Eye (tissue), 1 donor: ENCODE data around the gene CFAP57.

Source experiments
- DNase-seq: peaks from one replicate; pipeline ENCODE4 v3.0.0-alpha.2; 2015

Gene CFAP57

GRCh38 chr1:43256675-43257570 lies 84.8 kb downstream of the CFAP57 start:
- no peak for DNase-seq

GRCh38 chr1:43258370-43258769 lies 86.2 kb downstream of the CFAP57 start:
- no peak for DNase-seq

GRCh38 chr1:43265431-43265830 lies 93.3 kb downstream of the CFAP57 start:
- DNase-seq: no peak

DNA sequence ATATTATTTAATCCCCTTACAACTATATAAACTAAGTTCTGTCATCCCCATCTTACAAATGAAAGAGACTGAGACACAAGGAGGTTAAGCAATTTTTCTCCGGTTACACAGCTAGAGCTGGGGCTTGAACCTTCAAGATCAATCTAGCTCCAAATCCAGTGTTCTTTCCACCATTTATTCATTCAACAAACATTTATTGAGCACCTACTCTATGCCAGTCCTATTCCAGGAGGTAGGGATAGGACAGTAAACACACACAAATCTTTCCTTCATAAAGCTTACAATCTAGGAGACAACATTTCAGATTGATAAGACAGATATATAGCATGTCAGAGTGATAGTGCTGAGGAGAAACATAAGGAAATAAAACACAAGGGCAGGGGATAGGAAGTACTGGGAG lies 94.8 kb downstream of the CFAP57 start:
- DNase-seq: no peak

- DNase-seq: no peak
Measured at GRCh38 chr1:43267291-43267805, 95.2 kb downstream of the CFAP57 start.

DNA sequence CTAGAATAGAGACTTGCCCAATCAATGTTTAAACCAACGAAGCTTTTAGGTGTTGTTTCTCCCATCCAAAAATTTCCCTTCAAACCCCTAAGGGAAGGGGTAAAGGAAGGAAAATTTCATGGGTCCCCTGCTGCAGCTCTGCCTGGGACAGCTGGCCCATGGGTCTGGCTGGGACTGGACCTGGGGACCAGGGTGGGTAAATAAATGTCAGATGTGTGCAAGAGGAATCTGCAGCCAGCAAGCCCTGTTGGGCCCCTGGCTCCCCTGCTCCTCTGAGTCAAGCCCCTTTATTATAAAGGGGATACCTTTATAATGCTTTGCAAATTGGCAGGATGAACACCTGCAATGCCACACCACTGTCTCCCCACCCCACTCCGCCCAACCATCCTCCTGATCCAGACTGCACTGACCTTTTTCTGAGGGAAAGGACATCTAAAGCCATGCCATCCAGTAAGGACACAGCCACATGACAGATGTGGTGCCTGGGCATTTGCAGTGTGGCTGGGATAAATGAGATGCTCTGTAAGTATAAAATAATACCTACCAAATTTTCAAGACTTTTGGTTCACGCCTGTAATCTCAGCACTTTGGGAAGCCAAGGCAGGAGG lies 95.8 kb downstream of the CFAP57 start:
- no peak for DNase-seq

GRCh38 chr1:43269627-43270375 lies 97.7 kb downstream of the CFAP57 start, which contains the start of gene TMEM125:
Gene TMEM125 (plus strand): TSS chr1:43269983. CDS start chr1:43272723, 2,740 bp downstream.
- DNase-seq: no peak

- peak; percentile 52 for DNase-seq
Measured at GRCh38 chr1:43270421-43271095, 98.4 kb downstream of the CFAP57 start.

DNA sequence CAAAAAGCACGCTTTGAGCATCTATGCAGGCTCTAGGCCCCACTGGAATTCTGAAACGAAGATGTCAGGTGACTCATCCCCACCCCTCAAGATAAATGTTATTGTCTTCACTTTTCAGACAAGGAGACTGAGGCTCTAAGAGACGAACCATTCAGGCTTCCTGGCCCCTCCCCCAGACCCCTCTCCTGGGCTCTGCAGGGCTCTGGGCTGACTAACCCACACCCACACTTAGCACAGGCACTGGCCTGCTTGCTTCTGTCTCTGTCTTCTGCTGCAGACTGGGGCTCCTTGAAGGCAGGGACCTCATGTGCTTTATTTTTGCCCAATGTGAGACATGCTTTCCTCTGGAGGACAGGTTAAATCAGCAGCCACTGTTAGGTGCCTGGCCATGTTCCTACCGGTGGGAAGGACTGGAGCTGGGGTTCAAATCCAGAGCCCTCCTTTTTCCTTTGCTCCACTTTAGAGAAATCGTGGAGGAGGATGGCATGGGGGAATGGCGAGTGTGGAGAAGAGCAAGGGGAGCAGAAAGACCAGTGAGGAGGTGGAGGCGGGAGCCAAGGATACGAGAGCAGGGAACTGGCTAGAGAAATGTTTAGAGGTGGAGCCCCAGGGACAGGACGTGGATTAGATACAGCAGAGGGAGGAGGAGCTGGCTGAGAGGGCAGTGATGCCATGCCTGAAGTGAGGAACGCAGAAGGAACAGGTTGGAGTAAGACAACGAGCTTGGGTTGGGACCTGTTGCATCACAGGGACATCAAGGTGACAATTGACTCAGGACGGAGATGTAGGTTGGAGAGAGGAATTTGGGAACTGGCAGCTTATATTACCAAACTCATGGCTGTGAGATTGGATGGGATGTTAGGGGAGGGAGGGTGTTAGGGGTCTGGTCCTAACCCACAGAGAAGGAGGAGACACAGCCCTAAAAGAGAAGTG lies 99.3 kb downstream of the CFAP57 start:
- no peak for DNase-seq

DNA sequence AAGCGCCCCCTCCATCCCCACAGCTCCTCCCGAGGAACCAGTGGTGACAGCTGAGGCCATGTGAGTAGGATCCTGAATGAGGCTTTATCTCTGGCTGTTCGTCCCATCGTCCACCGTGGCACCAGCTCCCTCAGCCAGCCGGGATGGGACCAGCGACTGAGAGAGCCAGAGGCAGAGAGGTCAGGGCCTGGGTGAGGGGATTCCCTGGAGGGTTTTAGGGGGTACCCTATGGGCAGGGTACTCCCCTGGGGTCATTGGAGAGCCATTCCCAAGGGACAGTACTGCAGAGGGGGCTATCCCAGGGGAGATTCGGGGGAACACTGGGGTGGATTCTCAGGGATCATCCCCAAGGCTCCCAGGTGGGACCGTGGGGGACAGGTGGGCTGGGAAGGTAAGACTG lies 100.0 kb downstream of the CFAP57 start:
- DNase-seq: no peak

- DNase-seq: no peak
Measured at GRCh38 chr1:43272576-43273571, 100.7 kb downstream of the CFAP57 start.

DNA sequence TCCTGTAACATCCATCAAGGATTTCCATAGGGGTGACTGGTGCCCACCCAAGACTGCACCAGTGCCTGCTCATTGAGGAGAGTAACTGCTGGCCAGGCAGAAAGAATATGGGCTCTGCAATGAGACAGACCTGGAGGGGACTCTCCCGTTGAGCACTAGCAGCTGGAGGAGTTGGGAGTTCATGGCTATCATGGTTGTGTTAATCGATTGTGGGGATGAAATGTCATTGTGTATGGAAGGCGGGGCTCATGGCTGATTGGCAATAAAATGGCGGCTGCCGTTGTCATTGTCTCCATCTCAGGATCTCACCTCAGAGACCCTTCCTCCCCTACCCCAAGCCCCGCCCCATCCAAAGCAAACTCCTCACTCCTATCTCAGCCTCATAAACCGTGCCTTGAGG lies 101.6 kb downstream of the CFAP57 start:
- no peak for DNase-seq

GRCh38 chr1:43274125-43274803 lies 102.1 kb downstream of the CFAP57 start:
- no peak for DNase-seq

DNA sequence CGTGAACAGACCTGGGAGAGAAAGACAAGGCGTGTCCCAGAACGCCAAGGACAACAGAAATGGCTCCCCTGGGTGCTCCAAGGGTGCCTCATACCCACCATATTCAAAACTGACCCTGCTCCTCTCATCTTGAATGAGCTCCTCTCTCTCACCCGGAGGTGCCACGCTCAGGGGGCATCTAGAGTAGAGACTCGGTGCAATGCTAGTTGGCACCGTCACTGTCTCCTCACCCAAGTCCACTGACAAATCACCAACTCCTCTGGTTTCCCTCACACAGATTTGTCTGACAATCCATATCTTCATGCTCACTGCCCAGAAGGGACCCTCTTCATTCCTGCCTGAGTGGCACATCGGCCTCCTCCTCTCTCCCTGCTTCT lies 102.7 kb downstream of the CFAP57 start:
- DNase-seq: no peak

DNA sequence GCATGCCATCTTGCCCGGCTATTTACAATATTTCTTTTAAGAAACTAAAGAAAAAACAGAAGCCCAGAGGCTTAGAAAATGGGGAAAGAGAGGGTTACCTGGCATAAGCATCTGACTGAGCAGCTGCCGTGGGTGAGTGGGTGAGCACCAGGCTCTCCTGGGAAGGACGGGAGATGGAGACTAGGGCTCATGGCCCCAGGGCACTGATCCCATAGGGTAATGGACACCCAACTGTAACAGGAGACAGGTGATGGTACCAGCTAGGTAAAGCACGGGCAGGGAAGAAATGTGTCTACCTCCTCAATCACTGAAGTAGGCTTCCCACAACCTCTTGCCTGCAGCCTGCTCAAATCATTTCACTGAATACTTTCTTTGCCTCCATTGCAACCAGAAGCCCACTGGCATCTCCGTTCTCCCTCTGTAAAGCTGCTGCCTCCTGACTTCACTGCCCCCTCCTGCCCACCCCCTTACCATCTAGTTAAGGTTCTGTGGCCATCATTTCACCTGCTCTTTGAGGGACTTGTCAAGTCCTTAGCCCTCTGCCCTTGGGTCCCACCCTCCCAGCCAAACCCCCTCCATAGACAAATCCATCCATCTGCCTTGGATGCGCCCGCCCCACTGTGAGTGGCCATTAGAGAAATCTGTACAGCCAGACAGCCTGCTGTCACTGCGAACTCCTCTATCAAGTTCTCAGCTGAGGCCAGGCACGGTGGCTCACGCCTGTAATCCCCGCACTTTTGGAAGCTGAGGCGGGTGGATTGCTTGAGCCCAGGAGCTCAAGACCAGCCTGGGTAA lies 103.9 kb downstream of the CFAP57 start:
- no peak for DNase-seq

GRCh38 chr1:43276673-43277072 lies 104.5 kb downstream of the CFAP57 start:
- no peak for DNase-seq

DNA sequence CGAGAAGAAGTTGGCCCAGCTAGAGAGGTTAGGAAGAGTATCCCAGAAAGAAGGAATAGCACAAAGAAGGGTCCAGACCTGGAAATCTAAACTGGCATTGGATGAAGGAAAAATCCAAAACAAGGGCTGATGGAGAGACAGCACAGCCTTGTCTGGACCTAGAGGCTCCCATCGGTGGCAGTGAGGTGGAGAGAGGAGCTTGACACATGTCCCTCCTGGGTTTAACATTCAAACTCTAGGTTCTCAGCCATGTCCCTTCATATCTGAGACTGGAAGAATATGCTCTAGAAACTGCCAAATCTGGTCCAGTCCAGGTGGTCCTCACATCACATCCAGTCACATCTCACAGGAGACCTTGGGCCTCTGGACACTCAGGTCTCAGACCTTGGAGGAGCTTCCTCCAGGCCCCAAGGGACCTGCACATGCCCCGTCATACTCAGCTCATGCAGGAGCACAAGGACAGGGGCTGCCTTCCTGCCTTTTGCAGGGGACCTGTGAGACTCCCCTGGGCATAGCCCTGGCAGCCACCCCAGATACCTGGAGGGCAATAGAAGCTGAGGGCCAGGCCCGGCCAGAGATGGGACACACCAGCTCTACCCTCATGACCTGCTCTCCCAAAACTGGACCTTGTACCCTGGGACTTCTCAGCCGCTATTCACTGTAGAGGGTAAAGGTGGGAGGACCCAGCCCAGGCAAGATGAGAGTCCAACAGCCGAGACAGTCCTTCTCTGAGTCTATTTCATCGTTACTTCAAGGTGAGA lies 105.2 kb downstream of the CFAP57 start:
- DNase-seq: no peak

DNA sequence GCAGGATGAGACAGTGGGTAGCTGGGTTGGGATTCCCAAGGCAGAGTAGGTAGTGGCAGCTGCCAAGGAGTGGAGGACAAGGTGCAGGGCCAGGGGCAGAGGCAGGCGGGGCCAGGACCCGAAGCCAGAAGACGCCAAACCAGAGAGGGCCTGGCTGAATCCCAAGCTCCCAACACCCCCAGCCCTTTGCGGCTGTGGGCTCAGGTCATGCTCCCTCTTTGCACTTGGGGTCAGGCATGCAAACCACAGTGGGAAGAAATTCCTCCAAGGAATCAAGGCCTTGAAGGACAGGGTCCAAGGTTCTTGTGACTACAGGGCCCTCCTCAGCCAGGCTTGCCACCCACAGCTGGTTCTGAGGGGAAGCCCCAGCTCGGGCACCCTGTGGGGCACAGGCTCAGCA lies 107.0 kb downstream of the CFAP57 start:
- no peak for DNase-seq
